Uterus (tissue), 4 donors: ENCODE data around the gene TAF6. TPM values are rescaled to one million over a fixed set of nuclear protein-coding genes. Genes with fewer than 3 reads are reported as not detected.

Source experiments
- DNase-seq, 2 donors: peaks; one replicate each; pipeline ENCODE4 v3.0.0-alpha.2; 2019 to 2020
- H3K27ac ChIP-seq, 2 donors: fragments of 200-600 bp; sonication (generic); 1 replicate in 1 of 2; 2 replicates in 1 of 2; pipeline ENCODE4 v1.5.1; 2016 to 2018
- H3K27me3 ChIP-seq, 2 donors: fragments of 200-600 bp; sonication (generic); one replicate each; pipeline ENCODE4 v1.5.1; 2018 to 2019; ENCODE audit warnings: control low read depth in 1 of 2
- H3K36me3 ChIP-seq, 2 donors: fragments of 200-600 bp; sonication (generic); one replicate each; pipeline ENCODE4 v1.5.1; 2019; ENCODE audit warnings: control low read depth in 1 of 2
- H3K4me1 ChIP-seq, 2 donors: fragments of 200-600 bp; sonication (generic); one replicate each; pipeline ENCODE4 v1.5.1; 2018 to 2019; ENCODE audit warnings: control low read depth in 1 of 2
- H3K4me3 ChIP-seq, 2 donors: fragments of 200-600 bp; sonication (generic); 1 replicate in 1 of 2; 2 replicates in 1 of 2; pipeline ENCODE4 v1.5.1; 2018 to 2019; ENCODE audit warnings: mild to moderate bottlenecking in 1 of 2
- H3K9me3 ChIP-seq, 2 donors: fragments of 200-600 bp; sonication (generic); one replicate each; pipeline ENCODE4 v1.5.1; 2019; ENCODE audit warnings: control low read depth in 1 of 2
- CTCF ChIP-seq, 4 experiments: fragments of 200-600 bp in 2 of 4; fragments of 450-650 bp in 2 of 4; sonication (generic) in 2 of 4; IDR thresholded peaks; one replicate each; pipeline ENCODE4 v1.5.1; 2016 to 2019; ENCODE audit warnings: antibody characterized with exemption in 4 of 4, mild to moderate bottlenecking in 2 of 4, moderate library complexity in 1 of 4
- POLR2A ChIP-seq, 2 donors: fragments of 450-650 bp; IDR thresholded peaks; one replicate each; pipeline ENCODE4 v1.6.1; 2016; ENCODE audit warnings: antibody characterized with exemption in 2 of 2, mild to moderate bottlenecking in 1 of 2, moderate library complexity in 1 of 2
- intact Hi-C: fragments of 100-400 bp; cut with DNase I; formaldehyde crosslinking; loops from one replicate; pipeline ENCODE4 v1.15.1; 2023; ENCODE audit warnings: low total_unique reads
- total RNA-seq, 4 donors: library from RNA; depleted of rRNA in 3 of 4; stranded (reverse); fragments of >200 nt in 3 of 4; gene quantifications; one replicate each; pipeline versions ENCODE4 v1.1.0 to v1.2.4, GENCODE V29; 2014 to 2023
- donor health status: DM: yes; HTN: yes; CAD: no.

Gene TAF6
- total RNA-seq, 4 donors from 2014 or later = 23.5 to 68.9 (median 67.7) TPM

GRCh38 chr7:100157334-100158228 lies 38.4 kb upstream of the TAF6 start:
- Histone ChIP-seq H3K27me3 (no peaks in the 10 kb centered on the region), H3K9me3 (no peaks in the 10 kb centered on the region), H3K27ac (peak overlapping the region; percentile 76 to 88), H3K36me3 (no peaks in the 10 kb centered on the region), H3K4me1 (peaks cover 0 to 8% of the 10 kb centered on the region in 2 donors), H3K4me3 (peak overlapping the region; percentile 46 to 82)
- DNase-seq = peak; percentile 47 to 70
- TF ChIP-seq CTCF (IDR thresholded peaks at IDR 0.05) (no peak), POLR2A (IDR thresholded peaks at IDR 0.05) (no peak)
- intact Hi-C loops = no loop called here

- no peak for DNase-seq
- Histone ChIP-seq H3K36me3 (no peaks in the 10 kb centered on the region), H3K9me3 (no peaks in the 10 kb centered on the region), H3K4me3 (no peak overlapping the region), H3K4me1 (peaks cover 0 to 8% of the 10 kb centered on the region in 2 donors), H3K27ac (peak overlapping the region; percentile 76 to 88), H3K27me3 (no peaks in the 10 kb centered on the region)
- no peak for TF ChIP-seq POLR2A (IDR thresholded peaks at IDR 0.05)
- TF ChIP-seq CTCF (IDR thresholded peaks at IDR 0.05) = no peak
- intact Hi-C loops = no loop called here
Observed at GRCh38 chr7:100157069-100157333, 37.8 kb upstream of the TAF6 start.

- intact Hi-C loops = no loop called here
- TF ChIP-seq CTCF (IDR thresholded peaks at IDR 0.05) (no peak), POLR2A (IDR thresholded peaks at IDR 0.05) (no peak)
- no peaks in the 10 kb centered on the region for H3K9me3 ChIP-seq
- H3K4me1 ChIP-seq = peaks cover 0 to 8% of the 10 kb centered on the region in 2 donors
- no peak for DNase-seq
- H3K4me3 ChIP-seq = no peak overlapping the region
- H3K27me3 ChIP-seq = no peaks in the 10 kb centered on the region
- H3K27ac ChIP-seq = no peak overlapping the region
- H3K36me3 ChIP-seq = no peaks in the 10 kb centered on the region
Observed at GRCh38 chr7:100156331-100157068, 37.3 kb upstream of the TAF6 start.

GRCh38 chr7:100155553-100156317 lies 36.6 kb upstream of the TAF6 start:
- Histone ChIP-seq H3K36me3 (no peaks in the 10 kb centered on the region), H3K27ac (no peak overlapping the region), H3K4me3 (no peak overlapping the region), H3K9me3 (no peaks in the 10 kb centered on the region), H3K27me3 (no peaks in the 10 kb centered on the region), H3K4me1 (peaks cover 0 to 8% of the 10 kb centered on the region in 2 donors)
- no peak for DNase-seq
- TF ChIP-seq POLR2A (IDR thresholded peaks at IDR 0.05) = no peak
- TF ChIP-seq CTCF (IDR thresholded peaks at IDR 0.05) = no peak
- intact Hi-C loops = no loop called here
